GM12864 (cell line): ENCODE data around the gene RHBDD1.

Source experiments
- DNase-seq: peaks from one replicate; pipeline ENCODE4 v3.0.0-alpha.2; 2011; ENCODE audit warnings: low read depth
- H3K4me3 ChIP-seq: 2 replicates; pipeline ENCODE4 v1.5.1; 2011; ENCODE audit warnings: mild to moderate bottlenecking, low read depth, low read length, control low read depth
- CTCF ChIP-seq: IDR thresholded peaks from 2 replicates; pipeline ENCODE4 v1.5.1; 2011; ENCODE audit warnings: low read depth, mild to moderate bottlenecking, moderate library complexity, low read length, control low read depth, inconsistent platforms; ENCODE audit errors: missing control alignments

Gene RHBDD1

DNA sequence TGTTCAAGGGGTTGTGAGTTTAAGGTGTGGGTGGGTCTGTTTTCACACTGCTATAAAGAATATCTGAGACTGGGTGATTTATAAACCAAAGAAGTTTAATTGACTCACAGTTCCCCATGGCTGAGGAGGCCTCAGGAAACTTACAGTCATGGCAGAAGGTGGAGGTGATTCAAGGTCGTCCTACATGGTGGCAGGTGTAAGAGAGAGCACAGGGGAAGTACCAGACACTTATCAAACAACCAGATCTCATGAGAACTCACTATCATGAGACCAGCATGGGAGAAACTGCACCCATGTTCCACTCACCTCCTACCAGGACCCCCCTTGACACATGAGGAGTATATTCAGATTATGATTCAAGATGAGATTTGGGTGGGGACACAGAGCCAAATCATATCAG lies 38.0 kb downstream of the RHBDD1 start:
- H3K4me3 ChIP-seq = no peak overlapping the region
- no peak for DNase-seq
- TF ChIP-seq CTCF = no peak

DNA sequence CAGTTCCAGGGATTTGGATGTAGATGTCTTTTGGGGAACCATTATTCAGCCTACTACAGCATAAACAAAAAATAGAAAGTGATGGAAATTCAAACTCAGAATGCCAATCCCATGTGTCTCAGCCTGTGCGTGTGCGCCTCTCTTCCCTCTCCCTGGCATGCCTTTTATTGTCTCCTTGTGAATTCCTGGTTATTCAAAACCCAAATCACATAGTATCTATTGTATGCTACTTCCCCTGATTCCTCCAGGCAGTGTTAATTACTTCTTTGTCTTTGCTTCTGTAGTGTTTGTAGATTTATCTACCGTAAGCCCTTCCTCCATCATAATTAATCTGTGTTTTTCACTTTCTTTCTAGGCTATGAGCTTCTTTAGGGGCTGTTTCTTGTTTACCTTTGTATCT lies 38.9 kb downstream of the RHBDD1 start:
- no peak overlapping the region for H3K4me3 ChIP-seq
- DNase-seq = no peak
- no peak for TF ChIP-seq CTCF

GRCh38 chr2:226875438-226876225 lies 39.8 kb downstream of the RHBDD1 start:
- DNase-seq = no peak
- no peak for TF ChIP-seq CTCF
- no peak overlapping the region for H3K4me3 ChIP-seq

- no peak for TF ChIP-seq CTCF
- no peak overlapping the region for H3K4me3 ChIP-seq
- no peak for DNase-seq
These were observed 41.6 kb downstream of the RHBDD1 start for GRCh38 chr2:226877491-226877890.

GRCh38 chr2:226881287-226881686 lies 45.4 kb downstream of the RHBDD1 start:
- H3K4me3 ChIP-seq = no peak overlapping the region
- no peak for DNase-seq
- TF ChIP-seq CTCF = no peak

DNA sequence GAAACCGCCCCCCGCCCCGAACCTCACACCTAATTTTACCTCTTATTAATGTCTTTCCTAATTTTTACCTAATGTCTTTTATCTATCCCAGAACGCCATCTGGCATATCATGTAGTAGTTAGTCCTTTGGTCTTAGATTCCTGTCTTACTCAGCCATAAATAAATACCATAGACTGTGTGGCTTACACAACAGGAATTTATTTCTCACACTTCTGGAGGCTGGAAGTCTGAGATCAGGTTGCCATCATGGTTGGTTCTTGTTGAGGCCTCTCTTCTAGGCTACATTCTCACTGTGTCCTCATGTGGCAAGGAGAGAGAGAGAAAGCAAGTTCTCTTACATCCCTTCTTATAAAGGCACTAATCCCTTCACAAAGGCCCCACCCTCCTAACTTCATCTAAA lies 46.8 kb downstream of the RHBDD1 start:
- TF ChIP-seq CTCF = no peak
- H3K4me3 ChIP-seq = no peak overlapping the region
- DNase-seq = no peak

GRCh38 chr2:226883296-226883795 lies 47.5 kb downstream of the RHBDD1 start:
- DNase-seq = no peak
- H3K4me3 ChIP-seq = no peak overlapping the region
- TF ChIP-seq CTCF = no peak
